ENCODE data around the gene GPATCH8. TPM values are rescaled to one million over a fixed set of nuclear protein-coding genes. Genes with fewer than 3 reads are reported as not detected.

The GPATCH8 gene
- total and polyA plus RNA-seq, 10 of the 15 experiments (the other 5 are each of a cell fraction or from before 2014, with no cell fraction given): 11.7 to 45.1 (median 21.3) TPM

DNA sequence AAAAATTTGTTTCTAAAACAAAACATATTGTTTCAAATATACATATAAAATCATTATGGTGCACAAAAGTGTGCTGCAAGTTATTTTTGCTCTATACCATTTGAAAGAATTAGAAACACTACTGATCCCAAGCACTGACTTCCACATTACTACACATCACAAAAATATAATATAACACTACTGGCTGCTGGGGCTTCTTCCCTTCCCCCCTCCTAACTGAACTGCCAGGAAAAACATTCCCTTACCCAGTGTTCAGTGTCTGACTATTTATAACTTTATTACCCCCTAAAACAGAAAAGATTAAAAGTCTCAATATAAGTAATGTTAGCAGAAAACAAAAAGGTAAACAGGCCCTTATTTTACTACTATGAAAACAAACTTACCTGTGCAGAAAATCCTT lies 36.9 kb downstream of the GPATCH8 start (continued):
- TF ChIP-seq RELA (IDR thresholded peaks at IDR 0.05; ENCODE audit: borderline replicate concordance, partially characterized antibody): no peak

DNA sequence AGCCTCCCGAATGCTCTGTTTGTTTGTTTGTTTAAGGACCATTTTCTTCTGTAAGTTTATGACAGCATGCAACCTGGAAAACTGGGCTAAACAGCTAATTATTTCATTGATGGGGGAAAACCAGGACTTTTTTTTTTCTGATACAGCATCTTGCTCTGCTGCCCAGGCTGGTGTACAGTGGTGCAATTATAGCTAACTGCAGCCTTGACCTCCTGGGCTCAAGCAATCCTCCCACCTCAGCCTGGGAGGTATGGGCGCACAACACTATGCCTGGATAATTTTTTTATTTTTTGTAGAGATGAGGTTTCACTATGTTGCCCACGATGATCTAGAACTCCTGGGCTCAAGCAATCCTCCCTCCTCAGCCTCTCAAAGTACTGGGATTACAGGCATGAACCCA lies 37.3 kb downstream of the GPATCH8 start:
- POLR2A ChIA-PET: no interaction called here
- peaks cover 27% of the 10 kb centered on the region for H3K79me2 ChIP-seq (ENCODE audit: control insufficient read depth, insufficient read depth, low read length)
- ATAC-seq (no peak), DNase-seq (ENCODE audit: low read depth, low spot score) (no peak), FAIRE-seq (no peak)
- BruUV-seq (replicated peaks): no TSS peak
- RAD21 ChIA-PET (ENCODE audit: unreplicated experiment): no interaction called here
- H3K27me3 ChIP-seq (replicated peaks in 1 of 2; ENCODE audit: control insufficient read depth in 2 of 2, insufficient read depth in 2 of 2, low read length in 1 of 2): no peaks in the 10 kb centered on the region
- H3K9ac ChIP-seq (ENCODE audit: control insufficient read depth, insufficient read depth, low read length): no peak overlapping the region
- intact Hi-C loops (cut with micrococcal nuclease; ENCODE audit: unreplicated experiment): no loop called here
- 100% methylated on average over 3 of the region's 3 CpGs for WGBS (ENCODE audit: insufficient coverage, insufficient replicate concordance, low lambda C conversion rate, missing lambda C conversion rate)
- no peak overlapping the region for H3K4me2 ChIP-seq (ENCODE audit: control insufficient read depth, insufficient read depth)
- no peak overlapping the region for H3K4me3 ChIP-seq
- H4K20me1 ChIP-seq (ENCODE audit: control insufficient read depth, insufficient read depth): no peaks in the 10 kb centered on the region; the same call in 1 of the 2 replicates
- CTCF ChIA-PET: interaction anchor here (0.6 kb wide), 1 partner anchor 21 kb away, joined by 3 read pairs; no protein-coding TSS in a partner anchor
- H2AFZ ChIP-seq (ENCODE audit: control insufficient read depth, low read depth, low read length): no peak overlapping the region
- SMC1A ChIA-PET (ENCODE audit: uncharacterized antibody, unreplicated experiment): interaction anchor here (1.2 kb wide), 1 partner anchor 11 kb away, joined by 5 read pairs; no protein-coding TSS in a partner anchor
- peaks cover 2 to 3% of the 10 kb centered on the region in 2 experiments; a peak in 2 of 4 replicates for H3K36me3 ChIP-seq (ENCODE audit: control insufficient read depth in 2 of 2, insufficient read depth in 2 of 2, low read length in 1 of 2)
- in situ Hi-C loops (cut with MboI): no loop called here
- no peaks in the 10 kb centered on the region for H3K4me1 ChIP-seq (ENCODE audit: control insufficient read depth, insufficient read depth, low read length)
- no peak overlapping the region for H3K27ac ChIP-seq (ENCODE audit: control insufficient read depth, insufficient read depth)
- H3K9me3 ChIP-seq (replicated peaks; ENCODE audit: control insufficient read depth, insufficient read depth, low read length): no peaks in the 10 kb centered on the region; the same call in 2 of the 3 replicates
- TF ChIP-seq ZNF622 (IDR thresholded peaks at IDR 0.05) (no peak), WRNIP1 (IDR thresholded peaks at IDR 0.05; ENCODE audit: borderline replicate concordance, low read depth, low read length) (no peak), NFXL1 (IDR thresholded peaks at IDR 0.05; ENCODE audit: borderline replicate concordance) (no peak), STAT1 (conservative IDR thresholded peaks at IDR 0.05) (no peak), STAT3 (IDR thresholded peaks at IDR 0.05; ENCODE audit: low read depth, low read length) (no peak), PAX5 (IDR thresholded peaks at IDR 0.05; ENCODE audit: borderline replicate concordance, low read depth, low read length) (no peak), GATAD2B (conservative IDR thresholded peaks at IDR 0.05; ENCODE audit: low read depth) (no peak), CHD4 (IDR thresholded peaks at IDR 0.05) (no peak), SIN3A (IDR thresholded peaks at IDR 0.05; ENCODE audit: low read depth, low read length) (no peak), RCOR1 (conservative IDR thresholded peaks at IDR 0.05; ENCODE audit: low read depth, low read length) (no peak), EGR1 (IDR thresholded peaks at IDR 0.05; ENCODE audit: borderline replicate concordance in 1 of 2, low read depth in 2 of 2, low read length in 2 of 2) (no peak), ZNF217 (IDR thresholded peaks at IDR 0.05) (no peak), RFX5 (IDR thresholded peaks at IDR 0.05; ENCODE audit: low read depth, low read length) (no peak)
- TF ChIP-seq, protein P1, sequence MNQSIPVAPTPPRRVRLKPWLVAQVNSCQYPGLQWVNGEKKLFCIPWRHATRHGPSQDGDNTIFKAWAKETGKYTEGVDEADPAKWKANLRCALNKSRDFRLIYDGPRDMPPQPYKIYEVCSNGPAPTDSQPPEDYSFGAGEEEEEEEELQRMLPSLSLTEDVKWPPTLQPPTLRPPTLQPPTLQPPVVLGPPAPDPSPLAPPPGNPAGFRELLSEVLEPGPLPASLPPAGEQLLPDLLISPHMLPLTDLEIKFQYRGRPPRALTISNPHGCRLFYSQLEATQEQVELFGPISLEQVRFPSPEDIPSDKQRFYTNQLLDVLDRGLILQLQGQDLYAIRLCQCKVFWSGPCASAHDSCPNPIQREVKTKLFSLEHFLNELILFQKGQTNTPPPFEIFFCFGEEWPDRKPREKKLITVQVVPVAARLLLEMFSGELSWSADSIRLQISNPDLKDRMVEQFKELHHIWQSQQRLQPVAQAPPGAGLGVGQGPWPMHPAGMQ (IDR thresholded peaks at IDR 0.05; ENCODE audit: borderline replicate concordance): no peak
- TF ChIP-seq, protein P2, sequence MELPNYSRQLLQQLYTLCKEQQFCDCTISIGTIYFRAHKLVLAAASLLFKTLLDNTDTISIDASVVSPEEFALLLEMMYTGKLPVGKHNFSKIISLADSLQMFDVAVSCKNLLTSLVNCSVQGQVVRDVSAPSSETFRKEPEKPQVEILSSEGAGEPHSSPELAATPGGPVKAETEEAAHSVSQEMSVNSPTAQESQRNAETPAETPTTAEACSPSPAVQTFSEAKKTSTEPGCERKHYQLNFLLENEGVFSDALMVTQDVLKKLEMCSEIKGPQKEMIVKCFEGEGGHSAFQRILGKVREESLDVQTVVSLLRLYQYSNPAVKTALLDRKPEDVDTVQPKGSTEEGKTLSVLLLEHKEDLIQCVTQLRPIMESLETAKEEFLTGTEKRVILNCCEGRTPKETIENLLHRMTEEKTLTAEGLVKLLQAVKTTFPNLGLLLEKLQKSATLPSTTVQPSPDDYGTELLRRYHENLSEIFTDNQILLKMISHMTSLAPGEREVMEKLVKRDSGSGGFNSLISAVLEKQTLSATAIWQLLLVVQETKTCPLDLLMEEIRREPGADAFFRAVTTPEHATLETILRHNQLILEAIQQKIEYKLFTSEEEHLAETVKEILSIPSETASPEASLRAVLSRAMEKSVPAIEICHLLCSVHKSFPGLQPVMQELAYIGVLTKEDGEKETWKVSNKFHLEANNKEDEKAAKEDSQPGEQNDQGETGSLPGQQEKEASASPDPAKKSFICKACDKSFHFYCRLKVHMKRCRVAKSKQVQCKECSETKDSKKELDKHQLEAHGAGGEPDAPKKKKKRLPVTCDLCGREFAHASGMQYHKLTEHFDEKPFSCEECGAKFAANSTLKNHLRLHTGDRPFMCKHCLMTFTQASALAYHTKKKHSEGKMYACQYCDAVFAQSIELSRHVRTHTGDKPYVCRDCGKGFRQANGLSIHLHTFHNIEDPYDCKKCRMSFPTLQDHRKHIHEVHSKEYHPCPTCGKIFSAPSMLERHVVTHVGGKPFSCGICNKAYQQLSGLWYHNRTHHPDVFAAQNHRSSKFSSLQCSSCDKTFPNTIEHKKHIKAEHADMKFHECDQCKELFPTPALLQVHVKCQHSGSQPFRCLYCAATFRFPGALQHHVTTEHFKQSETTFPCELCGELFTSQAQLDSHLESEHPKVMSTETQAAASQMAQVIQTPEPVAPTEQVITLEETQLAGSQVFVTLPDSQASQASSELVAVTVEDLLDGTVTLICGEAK (IDR thresholded peaks at IDR 0.05; ENCODE audit: borderline replicate concordance): no peak

Data from GM12878 (cell line).